ENCODE data around the gene GTF2A1L.
"Not testable (repeated sequence)": the region's sequence is repeated elsewhere in the genome, so short reads cannot be mapped to it uniquely, and the experiment has no call there.

The GTF2A1L gene

GRCh38 chr2:48617618-48618017 lies at the start of gene GTF2A1L:
TSS of gene GTF2A1L (plus strand) at chr2:48617856. CDS start at chr2:48617875, 19 bp downstream.
- no peak for FAIRE-seq

GRCh38 chr2:48568547-48568946 lies 49.1 kb upstream of the GTF2A1L start:
- no peak for FAIRE-seq

GRCh38 chr2:48569433-48569832 lies 48.2 kb upstream of the GTF2A1L start:
- no peak for FAIRE-seq

DNA sequence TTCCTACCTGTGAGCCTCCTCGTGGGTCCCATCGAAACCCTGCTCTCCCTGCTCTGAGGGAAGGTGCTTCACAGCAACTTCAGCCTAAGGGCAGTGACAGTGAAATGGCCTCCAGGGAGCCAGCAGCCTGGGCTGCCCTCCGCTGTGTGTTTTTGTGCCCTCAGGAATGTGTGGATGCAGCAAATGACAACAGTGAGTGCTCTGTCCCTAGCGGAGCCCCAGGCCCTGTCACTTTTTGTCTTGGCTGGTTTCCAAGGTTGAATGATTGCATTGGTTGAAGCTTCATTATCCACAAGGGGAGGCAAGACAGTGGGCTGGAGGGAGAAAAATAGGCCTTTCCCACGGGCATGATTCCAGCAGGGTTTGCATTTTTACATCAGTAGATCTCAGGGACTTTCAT lies 44.8 kb upstream of the GTF2A1L start:
- no peak for FAIRE-seq

DNA sequence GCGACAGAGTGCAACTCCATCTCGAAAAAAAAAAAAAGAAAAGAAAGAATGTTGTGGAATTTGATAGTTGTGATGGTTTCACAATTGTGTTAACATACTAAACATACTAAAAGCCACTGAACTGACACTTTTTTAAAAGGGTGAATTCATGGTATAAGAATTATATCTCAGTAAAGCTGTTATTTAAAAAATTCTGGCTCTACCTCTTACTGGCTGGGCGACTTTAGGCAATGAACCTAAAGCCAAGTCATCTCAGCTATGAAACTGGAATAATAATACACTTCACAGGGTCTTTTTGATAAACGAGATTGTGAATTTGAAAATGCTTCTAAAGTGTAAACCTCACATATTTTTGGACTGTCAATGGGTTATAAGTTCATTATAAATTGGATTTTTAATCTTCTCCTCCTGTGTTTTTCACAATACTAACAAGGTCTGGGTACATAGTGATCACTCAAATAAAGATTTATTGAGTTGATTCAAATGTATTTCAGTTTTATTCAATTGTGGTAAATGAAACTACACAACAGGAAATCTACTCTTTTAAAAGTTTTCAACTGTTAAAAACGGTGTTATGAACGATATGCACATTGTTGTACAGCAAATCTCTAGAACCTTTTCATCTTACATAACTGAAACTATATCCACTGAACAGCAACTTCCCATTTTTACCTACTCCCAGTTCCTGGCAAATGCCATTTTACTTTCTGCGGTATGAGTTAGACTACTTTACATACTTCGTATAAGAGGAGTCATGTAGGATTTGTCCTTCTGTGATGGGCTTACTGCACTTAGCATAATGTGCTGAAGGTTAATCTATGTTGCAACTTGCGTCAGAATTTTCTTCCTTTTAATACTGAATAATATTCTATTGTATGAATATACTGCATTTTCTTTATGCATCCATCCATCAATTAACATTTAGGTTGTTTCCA lies 43.0 kb upstream of the GTF2A1L start:
- no peak for FAIRE-seq

- FAIRE-seq = no peak
These were observed 39.3 kb upstream of the GTF2A1L start for GRCh38 chr2:48578313-48578712.

GRCh38 chr2:48583961-48584360 lies 33.7 kb upstream of the GTF2A1L start:
- FAIRE-seq = no peak

GRCh38 chr2:48584551-48584950 lies 33.1 kb upstream of the GTF2A1L start:
- no peak for FAIRE-seq

DNA sequence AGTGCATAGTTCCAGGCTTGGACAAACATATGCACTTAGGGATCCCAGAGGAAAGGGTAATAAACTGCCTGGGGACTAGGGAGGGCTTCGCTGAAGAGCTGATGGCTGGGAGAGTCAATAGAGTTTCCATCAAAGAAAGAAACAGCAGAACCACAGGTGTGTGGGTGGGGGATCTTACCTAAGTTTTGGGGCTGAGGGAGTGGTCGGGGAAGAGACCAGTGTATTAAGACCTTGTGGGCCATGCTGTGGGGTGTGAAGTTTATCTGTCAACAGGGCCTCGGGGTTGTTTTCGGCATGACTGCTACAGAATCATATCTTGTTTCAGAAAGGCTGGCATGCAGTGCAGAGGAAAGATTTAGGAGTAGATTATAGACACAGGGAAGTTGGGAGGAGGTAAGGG lies 31.2 kb upstream of the GTF2A1L start:
- FAIRE-seq = no peak

DNA sequence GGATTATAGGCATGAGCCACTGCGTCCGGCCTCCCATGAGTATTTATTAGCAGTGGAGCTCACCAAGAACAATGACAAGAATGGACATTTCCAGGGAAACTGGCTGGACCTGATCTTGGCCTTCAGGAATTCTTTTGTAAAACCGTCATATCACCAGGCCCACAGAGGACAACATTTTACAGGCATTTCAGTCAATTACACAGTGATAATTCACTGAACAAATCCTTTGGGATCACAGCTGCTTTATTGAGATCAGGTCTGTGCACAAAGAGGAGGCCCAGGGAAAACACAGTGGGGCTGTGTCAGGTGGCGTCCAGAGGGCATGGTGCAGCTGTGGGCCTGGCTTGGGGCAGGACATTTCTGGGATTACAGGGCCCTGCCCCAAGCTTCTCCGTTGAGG lies 30.1 kb upstream of the GTF2A1L start:
- FAIRE-seq = no peak

- no peak for FAIRE-seq
These were observed 29.7 kb upstream of the GTF2A1L start for GRCh38 chr2:48587961-48588360.

- FAIRE-seq = no peak
These were observed 28.9 kb upstream of the GTF2A1L start for GRCh38 chr2:48588745-48589144.

DNA sequence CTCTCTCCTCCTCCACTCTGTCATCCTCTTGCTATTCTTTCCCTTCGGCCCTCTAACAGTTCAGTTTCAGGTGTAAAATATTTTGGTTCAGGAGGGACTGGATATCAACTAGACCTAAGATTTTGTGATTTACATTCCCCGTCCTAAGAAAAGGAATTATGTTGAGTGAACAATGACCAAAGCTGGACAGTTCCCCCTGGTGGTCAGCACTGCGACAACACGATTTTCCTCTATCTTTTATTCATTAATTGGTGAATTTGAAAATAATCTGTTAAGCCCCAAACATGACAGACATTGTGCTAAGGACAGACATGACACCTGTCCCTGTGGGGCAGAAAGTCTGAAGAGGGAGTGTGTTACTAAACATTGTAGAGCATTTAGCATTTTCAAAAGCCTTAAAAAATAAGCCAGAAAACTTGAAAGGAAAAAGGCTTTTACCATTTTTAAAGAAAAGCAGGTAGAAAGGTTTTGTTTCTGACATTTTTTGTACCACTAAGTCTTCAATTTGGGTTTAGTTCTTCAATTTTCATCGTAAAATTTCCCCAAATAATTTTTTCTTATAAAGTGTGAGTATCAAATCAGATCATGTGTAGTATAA lies 28.4 kb upstream of the GTF2A1L start:
- no peak for FAIRE-seq

DNA sequence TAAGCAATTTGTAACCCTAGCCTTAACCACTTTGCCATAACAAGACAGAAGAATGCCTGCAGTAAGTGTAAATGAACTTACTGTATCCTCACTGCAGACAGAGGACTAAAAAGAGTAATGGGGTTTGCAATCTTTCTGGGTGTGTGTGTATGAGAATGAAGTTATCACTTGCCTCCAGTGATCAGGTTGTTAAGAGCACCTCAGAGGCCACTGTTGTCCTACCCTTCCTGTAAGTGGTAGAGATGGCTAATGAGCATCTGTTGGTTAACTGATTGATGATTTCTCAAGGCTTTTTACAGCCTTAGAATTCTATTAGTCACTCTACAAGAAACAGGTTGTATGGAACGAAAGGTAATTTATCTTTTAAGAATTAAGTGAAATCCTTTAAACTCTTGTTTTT lies 27.6 kb upstream of the GTF2A1L start:
- FAIRE-seq = no peak

GRCh38 chr2:48592067-48592466 lies 25.6 kb upstream of the GTF2A1L start:
- no peak for FAIRE-seq

DNA sequence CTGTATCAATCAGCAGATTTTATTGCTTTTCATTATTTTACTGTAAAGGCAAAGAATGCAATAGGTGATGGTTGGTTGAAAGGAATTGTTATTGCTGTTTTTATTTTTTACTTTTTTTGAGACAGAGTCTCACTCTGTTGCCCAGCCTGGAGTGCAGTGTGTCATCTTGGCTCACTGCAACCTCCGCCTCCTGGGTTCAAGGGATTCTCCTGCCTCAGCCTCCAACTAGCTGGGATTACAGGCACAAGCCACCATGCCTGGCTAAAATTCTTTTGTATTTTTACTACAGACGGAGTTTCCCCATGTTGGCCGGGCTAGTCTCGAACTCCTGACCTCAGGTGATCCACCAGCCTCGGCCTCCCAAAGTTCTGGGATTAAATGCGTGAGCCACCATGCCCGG lies 20.9 kb upstream of the GTF2A1L start:
- not testable (repeated sequence) for FAIRE-seq

- no peak for FAIRE-seq
These were observed 20.2 kb upstream of the GTF2A1L start for GRCh38 chr2:48597492-48597891.

GRCh38 chr2:48600204-48600813 lies 17.3 kb upstream of the GTF2A1L start:
- no peak for FAIRE-seq

GRCh38 chr2:48600917-48601316 lies 16.7 kb upstream of the GTF2A1L start:
- FAIRE-seq = no peak

- FAIRE-seq = no peak
These were observed 16.3 kb upstream of the GTF2A1L start for GRCh38 chr2:48601349-48601748.

GRCh38 chr2:48605482-48606175 lies 12.0 kb upstream of the GTF2A1L start:
- no peak for FAIRE-seq

GRCh38 chr2:48607307-48608014 lies 10.2 kb upstream of the GTF2A1L start:
- no peak for FAIRE-seq

GRCh38 chr2:48613211-48613610 lies 4.4 kb upstream of the GTF2A1L start:
- no peak for FAIRE-seq
